Stimulated activated CD8-positive, alpha-beta memory T cell treated with anti-CD3 and anti-CD28 coated beads, Interleukin-4, amount 100 ng/mL, for 24 hours (primary cell): ENCODE measurements around the gene OR51V1.
"Not testable (repeated sequence)": the region's sequence is repeated elsewhere in the genome, so short reads cannot be mapped to it uniquely, and the experiment has no call there.

Experiments
- DNase-seq: peaks from one replicate; pipeline ENCODE4 v3.0.0-alpha.2; 2020; ENCODE audit warnings: low read depth

OR51V1 gene

GRCh38 chr11:5164807-5165206 lies 35.7 kb downstream of the OR51V1 start:
- DNase-seq: not testable (repeated sequence)

GRCh38 chr11:5161045-5161444 lies 39.4 kb downstream of the OR51V1 start:
- not testable (repeated sequence) for DNase-seq

GRCh38 chr11:5160217-5160616 lies 40.3 kb downstream of the OR51V1 start:
- DNase-seq: not testable (repeated sequence)

GRCh38 chr11:5159806-5160205 lies 40.7 kb downstream of the OR51V1 start:
- no peak for DNase-seq

- no peak for DNase-seq
These were observed 45.8 kb downstream of the OR51V1 start, which contains the start of gene OR52A1 for GRCh38 chr11:5154657-5155056. TSS of gene OR52A1 (minus strand) at chr11:5154757. CDS start at chr11:5152369, 2,388 bp downstream.

GRCh38 chr11:5153574-5154431 lies 46.7 kb downstream of the OR51V1 start:
- no peak for DNase-seq

- no peak for DNase-seq
These were observed 48.7 kb downstream of the OR51V1 start for GRCh38 chr11:5151713-5152153.
